ENCODE measurements around the gene SCGB1D1. TPM values are rescaled to one million over a fixed set of nuclear protein-coding genes. Genes with fewer than 3 reads are reported as not detected.

SCGB1D1 gene
- total RNA-seq, 1 donor from 2014 or later = not detected

DNA sequence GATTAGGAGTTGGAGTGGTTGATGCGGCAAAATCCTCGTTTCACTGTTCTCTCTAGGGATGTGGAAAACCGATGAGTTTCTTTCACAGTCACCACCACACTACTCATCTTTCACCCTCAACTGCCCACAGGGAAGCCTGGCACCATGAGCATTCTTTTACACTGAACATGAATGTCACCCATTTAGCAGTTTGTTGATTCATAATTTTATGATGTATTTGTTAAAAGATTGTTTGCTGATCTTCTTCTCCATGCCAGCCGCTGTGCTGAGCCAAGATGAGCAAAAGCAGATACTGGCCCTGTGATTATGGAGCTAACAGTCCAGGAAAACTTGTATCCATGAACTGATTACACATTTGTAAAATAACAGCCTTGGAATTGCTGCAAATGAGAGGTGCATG lies 48.1 kb downstream of the SCGB1D1 start:
- no peaks in the 10 kb centered on the region for H3K4me1 Mint-ChIP-seq (ENCODE audit: unreplicated experiment)
- H3K27ac Mint-ChIP-seq (ENCODE audit: unreplicated experiment) = no peak overlapping the region
- H3K4me3 Mint-ChIP-seq (ENCODE audit: unreplicated experiment) = no peak overlapping the region
- TF ChIP-seq, protein P1, sequence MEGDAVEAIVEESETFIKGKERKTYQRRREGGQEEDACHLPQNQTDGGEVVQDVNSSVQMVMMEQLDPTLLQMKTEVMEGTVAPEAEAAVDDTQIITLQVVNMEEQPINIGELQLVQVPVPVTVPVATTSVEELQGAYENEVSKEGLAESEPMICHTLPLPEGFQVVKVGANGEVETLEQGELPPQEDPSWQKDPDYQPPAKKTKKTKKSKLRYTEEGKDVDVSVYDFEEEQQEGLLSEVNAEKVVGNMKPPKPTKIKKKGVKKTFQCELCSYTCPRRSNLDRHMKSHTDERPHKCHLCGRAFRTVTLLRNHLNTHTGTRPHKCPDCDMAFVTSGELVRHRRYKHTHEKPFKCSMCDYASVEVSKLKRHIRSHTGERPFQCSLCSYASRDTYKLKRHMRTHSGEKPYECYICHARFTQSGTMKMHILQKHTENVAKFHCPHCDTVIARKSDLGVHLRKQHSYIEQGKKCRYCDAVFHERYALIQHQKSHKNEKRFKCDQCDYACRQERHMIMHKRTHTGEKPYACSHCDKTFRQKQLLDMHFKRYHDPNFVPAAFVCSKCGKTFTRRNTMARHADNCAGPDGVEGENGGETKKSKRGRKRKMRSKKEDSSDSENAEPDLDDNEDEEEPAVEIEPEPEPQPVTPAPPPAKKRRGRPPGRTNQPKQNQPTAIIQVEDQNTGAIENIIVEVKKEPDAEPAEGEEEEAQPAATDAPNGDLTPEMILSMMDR (IDR thresholded peaks at IDR 0.05; ENCODE audit: unreplicated experiment) = no peak
- no peaks in the 10 kb centered on the region for H3K9me3 Mint-ChIP-seq (ENCODE audit: unreplicated experiment)
- no peaks in the 10 kb centered on the region for H3K36me3 Mint-ChIP-seq (ENCODE audit: low read depth, unreplicated experiment)
- H3K27me3 Mint-ChIP-seq (ENCODE audit: unreplicated experiment) = peaks cover 5% of the 10 kb centered on the region
- no peak for DNase-seq (ENCODE audit: low spot score)

GRCh38 chr11:62241095-62241494 lies 51.1 kb downstream of the SCGB1D1 start:
- H3K36me3 Mint-ChIP-seq (ENCODE audit: low read depth, unreplicated experiment) = no peaks in the 10 kb centered on the region
- H3K27ac Mint-ChIP-seq (ENCODE audit: unreplicated experiment) = no peak overlapping the region
- H3K4me1 Mint-ChIP-seq (ENCODE audit: unreplicated experiment) = no peaks in the 10 kb centered on the region
- DNase-seq (ENCODE audit: low spot score) = no peak
- TF ChIP-seq, protein P1 (IDR thresholded peaks at IDR 0.05; ENCODE audit: unreplicated experiment) = no peak
- H3K27me3 Mint-ChIP-seq (ENCODE audit: unreplicated experiment) = peaks cover 5% of the 10 kb centered on the region
- no peaks in the 10 kb centered on the region for H3K9me3 Mint-ChIP-seq (ENCODE audit: unreplicated experiment)
- H3K4me3 Mint-ChIP-seq (ENCODE audit: unreplicated experiment) = no peak overlapping the region

- Mint-ChIP-seq H3K4me3 (ENCODE audit: unreplicated experiment) (no peak within 1 kb of the TSS), H3K4me1 (ENCODE audit: unreplicated experiment) (no peaks in the 10 kb centered on the region), H3K27ac (ENCODE audit: unreplicated experiment) (no peak within 1 kb of the TSS), H3K27me3 (ENCODE audit: unreplicated experiment) (peaks cover 5% of the 10 kb centered on the region), H3K9me3 (ENCODE audit: unreplicated experiment) (no peaks in the 10 kb centered on the region), H3K36me3 (ENCODE audit: low read depth, unreplicated experiment) (no peaks in the 10 kb centered on the region)
- TF ChIP-seq, protein P1 (IDR thresholded peaks at IDR 0.05; ENCODE audit: unreplicated experiment) = no peak
- no peak for DNase-seq (ENCODE audit: low spot score)
Observed at GRCh38 chr11:62242021-62242420, 52.0 kb downstream of the SCGB1D1 start, which contains the start of gene SCGB1D2. Gene SCGB1D2 (plus strand): TSS chr11:62242239. CDS start chr11:62242308, 69 bp downstream.

Other genes starting within 250 kb of the SCGB1D1 start
- 0.08 TPM for gene BEST1, start 239.9 kb upstream of the SCGB1D1 start, total RNA-seq (ENCODE audit: unreplicated experiment)
- 837 TPM for gene FTH1, start 222.6 kb upstream of the SCGB1D1 start, total RNA-seq (ENCODE audit: unreplicated experiment)
- gene INCENP, start 66.2 kb upstream of the SCGB1D1 start, total RNA-seq (ENCODE audit: unreplicated experiment) = 26.0 TPM
- gene SCGB2A1, start 18.5 kb downstream of the SCGB1D1 start, total RNA-seq (ENCODE audit: unreplicated experiment) = not detected
- not detected for gene SCGB1D2, start 52.0 kb downstream of the SCGB1D1 start, total RNA-seq (ENCODE audit: unreplicated experiment)
- not detected for gene SCGB2A2, start 79.9 kb downstream of the SCGB1D1 start, total RNA-seq (ENCODE audit: unreplicated experiment)
- gene SCGB1D4, start 108.9 kb downstream of the SCGB1D1 start, total RNA-seq (ENCODE audit: unreplicated experiment) = not detected
- 9.3 TPM for gene ASRGL1, start 147.2 kb downstream of the SCGB1D1 start, total RNA-seq (ENCODE audit: unreplicated experiment)
- gene SCGB1A1, start 228.8 kb downstream of the SCGB1D1 start, total RNA-seq (ENCODE audit: unreplicated experiment) = 0.72 TPM